Measurements from ENCODE around the gene ZFYVE19. TPM values are rescaled to one million over a fixed set of nuclear protein-coding genes. Genes with fewer than 3 reads are reported as not detected.

Gene ZFYVE19, protein sequence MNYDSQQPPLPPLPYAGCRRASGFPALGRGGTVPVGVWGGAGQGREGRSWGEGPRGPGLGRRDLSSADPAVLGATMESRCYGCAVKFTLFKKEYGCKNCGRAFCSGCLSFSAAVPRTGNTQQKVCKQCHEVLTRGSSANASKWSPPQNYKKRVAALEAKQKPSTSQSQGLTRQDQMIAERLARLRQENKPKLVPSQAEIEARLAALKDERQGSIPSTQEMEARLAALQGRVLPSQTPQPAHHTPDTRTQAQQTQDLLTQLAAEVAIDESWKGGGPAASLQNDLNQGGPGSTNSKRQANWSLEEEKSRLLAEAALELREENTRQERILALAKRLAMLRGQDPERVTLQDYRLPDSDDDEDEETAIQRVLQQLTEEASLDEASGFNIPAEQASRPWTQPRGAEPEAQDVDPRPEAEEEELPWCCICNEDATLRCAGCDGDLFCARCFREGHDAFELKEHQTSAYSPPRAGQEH
- 10 to 100 TPM in 11 of 12 donors, not detected in 1; 11.2 to 29.1 (median 17.9) TPM for polyA plus RNA-seq (ENCODE audit: insufficient read length in 12 of 12)
- long read RNA-seq, donor 1, partial matches to known transcripts: 0 of 5 reads
- long read RNA-seq, donor 1, other reads (novel, unspliced or antisense): 0 of 5 reads
- long read RNA-seq, donor 2, partial matches to known transcripts: 0 of 3 reads
- long read RNA-seq, donor 2, other reads (novel, unspliced or antisense): 0 of 3 reads
- long read RNA-seq, donor 3, partial matches to known transcripts: 0 of 4 reads
- long read RNA-seq, donor 3, other reads (novel, unspliced or antisense): 0 of 4 reads
- long read RNA-seq, donor 4: 0 reads
- long read RNA-seq, donor 5, partial matches to known transcripts: 0 of 6 reads
- long read RNA-seq, donor 5, other reads (novel, unspliced or antisense): 0 of 6 reads
- long read RNA-seq, donor 6: 0 reads
- long read RNA-seq, donor 7, partial matches to known transcripts: 0 of 3 reads
- long read RNA-seq, donor 7, other reads (novel, unspliced or antisense): 0 of 3 reads
- long read RNA-seq, donor 8, partial matches to known transcripts: 0 of 3 reads
- long read RNA-seq, donor 8, other reads (novel, unspliced or antisense): 0 of 3 reads
- long read RNA-seq, donor 9, partial matches to known transcripts: 0 of 6 reads
- long read RNA-seq, donor 9, other reads (novel, unspliced or antisense): 0 of 6 reads
- long read RNA-seq, donor 10, partial matches to known transcripts: 0 of 1 reads
- long read RNA-seq, donor 10, other reads (novel, unspliced or antisense): 0 of 1 reads
- long read RNA-seq, donor 11, partial matches to known transcripts: 0 of 4 reads
- long read RNA-seq, donor 11, other reads (novel, unspliced or antisense): 0 of 4 reads

DNA sequence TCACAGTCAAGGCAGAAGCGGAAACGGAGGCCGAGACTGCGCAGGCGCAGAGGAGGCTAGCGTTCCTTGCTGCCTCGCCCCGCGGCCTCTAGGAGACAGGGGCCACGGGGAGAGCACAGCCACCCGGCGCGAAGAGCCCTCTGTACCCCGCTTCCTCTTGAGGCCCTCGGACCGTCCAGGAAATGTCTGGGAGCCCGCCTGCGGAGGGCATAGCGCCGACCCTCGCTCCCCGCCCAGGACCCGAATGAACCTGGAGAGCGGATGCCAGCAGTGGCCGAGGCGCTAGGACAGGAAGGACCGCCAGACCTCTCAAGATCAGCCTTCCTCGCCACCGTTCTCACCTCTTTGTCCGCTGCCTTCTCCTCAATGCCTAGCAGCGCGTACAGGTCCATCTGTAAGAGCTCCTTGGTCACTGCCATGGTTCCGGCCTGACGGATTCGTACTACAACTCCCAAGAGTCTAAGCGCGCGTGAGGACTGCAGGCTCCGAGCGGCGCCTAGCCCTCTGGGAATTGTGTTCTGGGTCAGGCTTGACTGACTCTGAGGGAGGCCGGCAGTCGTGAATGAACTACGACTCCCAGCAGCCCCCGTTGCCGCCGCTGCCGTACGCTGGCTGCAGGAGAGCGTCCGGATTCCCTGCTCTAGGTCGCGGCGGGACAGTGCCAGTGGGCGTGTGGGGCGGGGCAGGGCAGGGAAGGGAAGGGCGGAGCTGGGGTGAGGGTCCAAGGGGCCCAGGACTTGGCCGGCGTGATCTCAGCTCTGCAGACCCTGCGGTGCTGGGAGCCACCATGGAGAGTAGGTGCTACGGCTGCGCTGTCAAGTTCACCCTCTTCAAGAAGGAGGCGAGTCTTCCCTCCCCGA is at the start of gene ZFYVE19, which contains the start of gene DNAJC17:
TSS of gene ZFYVE19 (plus strand) at position 62 of the 860 bp plus-strand sequence. CDS start at position 563, 501 bp downstream.
TSS of gene DNAJC17 (minus strand) at position 446 of the 860 bp plus-strand sequence. CDS start at position 419, 27 bp downstream.
- peak; percentile 99 for DNase-seq

DNA sequence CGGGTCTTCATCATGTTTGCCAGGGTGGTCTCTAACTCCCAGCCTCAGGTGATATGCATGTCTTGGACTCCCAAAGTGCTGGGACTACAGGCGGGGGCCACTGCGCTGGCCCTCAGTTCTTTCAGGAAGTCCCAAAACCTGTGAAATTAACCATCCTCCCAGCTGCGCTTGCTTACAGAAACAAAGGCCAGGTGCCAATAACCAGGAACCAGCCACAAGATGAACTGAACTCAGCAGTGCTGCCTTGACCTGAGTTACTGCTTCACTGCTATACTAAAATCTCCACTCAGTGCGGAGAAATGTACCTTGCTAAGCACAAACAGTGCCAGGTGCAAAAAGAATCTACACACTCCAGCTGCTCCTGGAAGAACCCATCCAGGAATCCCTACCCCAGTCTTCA is 46.9 kb upstream of the ZFYVE19 start:
- no peak for DNase-seq

DNA sequence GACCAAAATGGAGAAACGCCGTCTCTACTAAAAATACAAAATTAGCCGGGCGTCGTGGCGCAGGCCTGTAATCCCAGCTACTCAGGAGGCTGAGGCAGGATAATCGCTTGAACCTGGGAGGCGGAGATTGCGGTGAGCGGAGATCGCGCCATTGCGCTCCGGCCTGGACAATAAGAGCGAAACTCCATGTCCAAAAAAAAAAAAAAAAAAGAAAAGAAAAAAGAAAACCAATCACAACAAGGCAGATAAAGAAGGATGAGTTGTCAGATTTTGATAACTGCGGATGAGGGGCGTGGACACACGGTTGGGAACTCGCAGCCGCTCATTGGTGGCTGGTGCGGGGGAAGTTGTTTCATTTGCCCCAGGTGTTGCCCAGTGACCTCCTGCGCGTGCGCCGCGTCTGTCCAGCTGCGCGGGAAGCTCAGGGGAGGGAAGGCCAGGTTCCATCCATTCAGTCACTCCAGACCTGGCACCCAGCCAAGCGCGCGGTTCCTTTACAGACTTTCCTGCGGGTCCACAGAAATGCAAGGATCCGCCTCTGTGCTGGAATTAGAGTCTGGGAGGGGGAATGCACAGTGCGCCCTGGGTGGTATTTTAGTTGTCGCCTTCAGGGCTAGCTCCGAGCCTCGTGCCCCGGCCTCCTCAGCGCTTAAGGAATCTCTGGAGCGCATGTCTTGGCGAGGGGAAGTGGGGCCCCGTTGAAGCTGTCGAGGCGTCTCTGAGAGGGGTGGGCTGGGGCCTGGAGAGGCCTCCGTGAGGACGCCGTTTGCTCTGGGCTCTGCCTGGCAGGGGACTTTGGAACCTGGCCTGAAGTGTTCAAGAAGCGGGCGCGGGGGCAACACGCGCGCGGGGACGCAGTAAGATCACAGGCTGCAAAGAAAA is 43.7 kb upstream of the ZFYVE19 start:
- peak; percentile 71 for DNase-seq

DNA sequence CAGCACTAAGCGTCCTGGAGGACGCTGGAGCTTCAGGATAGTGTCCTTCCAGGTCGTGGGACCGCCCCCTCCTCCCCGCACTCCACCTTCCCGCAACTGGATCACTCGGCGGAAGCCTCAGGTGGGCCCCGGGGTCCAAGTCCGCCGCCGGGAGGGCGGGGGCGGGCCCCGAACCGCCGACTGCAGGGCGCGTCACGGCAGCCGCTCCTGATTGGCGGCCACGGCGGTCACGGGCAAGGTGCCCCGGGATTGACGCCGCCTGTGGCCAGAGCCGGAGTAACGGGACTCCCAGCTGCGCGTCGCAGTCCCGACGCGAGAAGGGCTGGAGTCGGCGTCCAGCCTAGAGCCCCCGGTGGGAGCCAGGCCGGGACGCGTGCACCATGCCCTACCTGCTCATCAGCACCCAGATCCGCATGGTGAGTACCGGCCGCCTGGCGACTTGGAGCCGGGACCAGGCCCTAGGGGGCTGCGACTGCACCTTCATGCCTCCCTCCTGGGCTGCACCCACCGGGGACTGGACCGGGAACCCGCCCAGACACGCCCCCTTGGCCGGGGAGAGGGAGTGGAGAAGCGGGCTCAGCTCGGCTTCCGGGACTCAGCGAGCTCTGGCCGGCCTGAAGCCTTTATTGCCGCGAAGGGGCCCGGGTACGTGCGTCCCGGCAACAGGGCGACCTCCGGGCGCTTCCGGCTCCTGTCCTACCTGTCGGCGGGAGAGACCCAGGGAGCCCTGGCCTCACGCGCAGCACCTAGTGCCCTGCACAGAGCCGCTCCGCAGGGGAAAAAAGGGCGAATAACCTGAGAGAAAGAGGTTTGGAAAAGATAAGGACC is 42.9 kb upstream of the ZFYVE19 start, which contains the start of gene GCHFR:
TSS of gene GCHFR (plus strand) at position 268 of the 828 bp plus-strand sequence. CDS start at position 381, 113 bp downstream.
- peak; percentile 74 for DNase-seq

DNA sequence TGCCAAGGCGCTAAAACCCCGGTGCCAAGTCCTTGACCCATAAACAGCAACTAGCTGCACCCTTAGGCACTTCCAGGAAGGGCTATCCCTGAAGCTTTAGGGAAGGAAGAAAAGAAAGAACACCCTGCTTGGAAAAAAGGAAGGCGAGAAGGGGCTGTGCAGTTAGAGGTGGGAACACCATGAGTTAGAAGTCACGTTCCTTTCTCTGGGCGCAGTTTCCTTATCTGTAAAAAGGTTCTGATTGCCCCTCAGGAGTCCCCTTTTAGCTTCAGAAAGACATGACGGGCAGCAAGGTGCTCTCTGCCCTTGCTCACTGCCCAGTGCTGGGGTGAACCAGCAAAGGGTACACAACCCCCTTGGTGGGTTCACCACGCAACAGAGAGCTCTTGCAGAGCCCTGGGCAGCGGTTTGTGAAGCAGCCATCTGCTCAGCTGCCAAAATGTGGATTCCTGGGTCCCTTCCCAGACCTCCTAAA is 42.2 kb upstream of the ZFYVE19 start:
- no peak for DNase-seq

DNA sequence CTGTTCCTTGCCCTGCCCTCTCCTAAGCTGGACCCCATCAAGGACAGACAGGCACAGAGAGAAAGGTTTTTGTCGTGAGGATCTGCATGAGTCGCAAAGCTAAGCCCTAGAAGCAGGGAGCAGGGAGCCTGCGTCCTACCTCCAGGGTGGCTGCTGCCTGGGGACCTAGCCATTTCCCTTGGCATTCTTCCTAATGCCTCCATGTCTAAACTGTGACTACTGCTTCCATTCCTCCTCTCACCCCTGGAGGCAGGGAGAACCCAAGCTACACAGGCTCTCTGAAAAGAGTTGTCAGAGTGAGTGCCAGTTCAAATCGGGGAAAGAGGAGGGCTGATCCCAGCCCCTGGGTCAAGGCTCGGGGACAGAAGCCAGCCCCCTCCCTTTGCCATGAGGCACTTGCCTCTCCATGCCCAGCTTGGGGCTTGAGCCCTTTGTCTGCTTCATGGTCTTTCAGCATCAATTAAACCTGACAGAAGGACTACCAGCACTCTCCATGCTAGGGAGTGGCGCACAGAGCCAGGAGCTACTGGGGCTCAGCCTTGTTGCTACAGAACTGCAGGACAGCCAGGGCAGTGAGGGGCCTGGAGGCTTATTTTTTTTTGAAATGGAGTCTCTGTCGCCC is 40.6 kb upstream of the ZFYVE19 start:
- DNase-seq: no peak

DNA sequence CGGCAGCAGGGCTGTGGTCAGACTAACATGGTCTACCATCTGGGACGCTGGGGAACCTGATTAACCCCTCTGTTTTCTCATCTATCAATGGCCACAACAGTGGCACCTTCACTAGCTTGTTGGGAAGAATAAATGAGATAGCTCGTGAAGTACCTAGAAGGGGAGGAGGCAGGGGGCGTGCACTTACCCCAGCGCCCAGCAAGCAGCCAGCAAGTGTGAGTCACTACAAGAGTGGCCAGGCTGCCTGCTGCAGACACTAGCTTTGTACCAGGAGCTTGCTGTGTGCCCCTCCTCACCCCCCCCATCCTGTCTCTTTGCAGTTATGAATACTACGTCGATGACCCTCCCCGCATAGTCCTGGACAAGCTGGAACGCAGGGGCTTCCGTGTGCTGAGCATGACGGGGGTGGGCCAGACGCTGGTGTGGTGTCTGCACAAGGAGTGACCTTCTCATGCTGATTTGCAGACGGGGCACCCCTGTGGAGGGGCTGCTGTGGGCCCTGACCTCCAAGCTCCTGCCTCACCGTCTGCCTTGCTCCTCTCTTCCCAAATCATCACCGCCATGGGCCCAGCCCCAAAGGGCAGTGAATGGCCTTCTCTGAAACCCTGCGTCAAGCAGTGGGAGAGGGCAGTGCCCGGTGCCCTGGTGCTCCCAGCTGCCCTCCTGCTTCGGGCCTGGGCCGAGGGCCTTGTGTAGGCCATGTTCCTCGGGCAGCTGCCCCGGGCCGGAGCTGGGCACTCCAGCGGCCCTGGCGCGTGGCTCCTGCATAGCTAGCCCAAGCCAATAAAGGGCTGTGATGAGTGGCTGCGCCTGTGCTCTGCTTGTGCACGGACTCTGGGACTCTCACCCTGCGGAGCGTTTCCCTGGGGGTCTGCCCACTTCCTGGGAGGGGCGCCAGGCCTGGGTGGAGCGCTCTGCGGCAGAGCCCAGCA is 39.7 kb upstream of the ZFYVE19 start:
- no peak for DNase-seq

DNA sequence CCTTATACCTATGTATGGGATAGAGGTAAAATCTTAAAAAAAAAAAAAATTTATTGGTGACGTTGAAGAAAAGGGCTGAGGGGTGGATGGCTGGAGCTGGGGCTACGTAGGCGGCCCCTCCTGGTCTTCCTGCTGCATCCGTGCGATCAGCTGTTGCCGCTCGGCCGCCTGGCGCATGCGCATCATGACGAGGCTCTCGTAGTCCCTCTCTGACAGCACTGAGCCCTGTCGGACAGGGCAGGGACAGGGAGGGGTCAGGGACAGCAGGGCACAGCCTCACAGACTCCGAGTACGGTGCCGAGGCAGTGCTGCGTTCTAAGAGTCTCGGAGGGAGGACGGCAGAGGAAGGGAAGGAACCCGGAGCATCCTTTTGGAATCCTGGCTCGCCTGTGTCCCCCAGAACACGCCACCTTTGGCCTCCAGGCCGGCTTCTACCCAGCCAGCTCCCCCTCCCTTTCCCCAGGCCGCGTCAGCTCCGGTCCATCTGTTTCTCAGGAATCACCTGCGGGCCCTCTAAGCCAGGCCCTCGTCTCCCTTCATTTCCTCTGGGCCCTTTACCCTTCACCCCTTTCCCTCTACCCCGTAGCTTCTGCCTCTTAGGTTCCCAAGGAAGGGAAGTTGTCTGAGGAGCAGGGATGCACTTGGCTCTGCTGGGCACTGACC is 38.9 kb upstream of the ZFYVE19 start:
- no peak for DNase-seq

DNA sequence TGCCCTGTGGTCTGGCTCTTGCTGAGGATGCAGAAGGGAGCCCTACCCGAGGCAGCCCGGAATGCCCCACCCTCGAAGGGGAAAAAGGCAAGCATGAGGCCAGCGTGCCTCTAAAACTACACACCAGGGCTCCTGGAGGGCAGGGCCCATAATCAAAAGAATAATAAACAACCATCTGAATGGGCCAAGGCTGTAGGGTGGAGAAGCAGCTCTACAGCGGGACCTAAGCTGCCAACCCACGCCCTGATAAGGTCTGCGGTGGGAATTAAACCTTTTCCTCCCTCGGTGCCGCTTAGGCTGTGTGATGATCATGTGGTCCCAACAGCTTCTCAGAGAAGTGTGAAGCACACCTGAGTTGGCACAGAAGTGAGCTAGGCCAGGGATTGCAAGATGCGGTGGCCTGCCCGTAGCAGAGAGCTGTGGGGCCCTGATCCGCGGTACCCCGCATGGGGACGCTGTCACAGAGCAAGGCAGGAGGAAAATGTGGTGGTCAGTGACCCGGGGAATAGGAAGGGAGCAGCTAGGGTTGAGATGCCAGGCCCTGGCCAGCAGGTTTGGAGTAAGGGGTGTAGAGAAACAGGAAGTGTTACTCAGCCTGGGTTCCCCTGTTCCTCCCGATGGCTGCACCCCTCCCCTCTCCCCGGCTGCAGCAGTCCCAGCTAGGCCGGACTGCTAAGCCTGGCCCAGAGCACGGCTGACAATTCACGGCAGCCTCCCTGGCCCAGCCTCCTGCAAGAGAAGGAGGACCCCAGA is 38.2 kb upstream of the ZFYVE19 start:
- DNase-seq: no peak

DNA sequence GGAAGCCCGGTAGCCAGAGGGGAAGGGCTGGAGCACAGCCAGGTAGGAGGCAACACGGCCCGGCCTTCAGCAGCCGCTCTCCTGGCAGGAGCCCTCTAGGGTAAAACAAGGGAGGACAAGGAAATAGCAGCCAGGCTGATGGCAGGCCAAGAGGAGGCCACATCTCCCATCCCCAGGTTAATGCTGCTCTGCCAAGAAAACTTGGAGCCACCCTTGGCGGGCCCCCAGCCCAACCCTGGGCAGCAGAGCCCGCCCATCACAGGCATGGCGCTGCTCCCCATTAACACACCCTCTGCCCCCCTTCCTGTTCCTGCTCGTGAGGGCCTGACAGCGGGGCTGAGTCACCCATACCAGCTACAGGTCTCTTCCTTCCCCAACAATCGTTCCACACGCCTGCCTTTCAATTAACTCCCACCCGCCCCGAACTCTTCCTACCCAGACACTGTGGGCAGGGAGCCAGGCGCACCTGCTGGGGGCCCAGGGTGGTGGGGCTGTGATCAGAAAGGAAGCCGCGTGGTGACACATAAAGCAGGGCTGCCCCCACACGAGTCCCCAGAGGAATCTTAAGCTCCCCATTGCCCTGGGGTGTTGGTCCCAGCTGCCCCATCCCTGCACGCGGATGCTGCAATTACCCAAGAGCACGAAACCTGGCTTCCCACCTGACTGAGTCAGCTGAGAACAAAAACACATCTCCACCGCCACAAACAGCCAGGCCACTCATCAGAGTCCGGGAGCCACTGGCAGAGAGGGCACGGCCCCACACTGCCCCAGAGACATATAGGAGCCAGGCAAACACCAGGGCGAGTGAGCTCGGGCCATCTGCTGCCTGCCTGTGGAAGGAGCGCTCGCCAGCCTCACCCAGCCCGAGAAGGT is 37.4 kb upstream of the ZFYVE19 start, which contains the start of gene C15orf62:
TSS of gene C15orf62 (plus strand) at position 707 of the 873 bp plus-strand sequence. CDS start 516 bp downstream, outside the sequence.
- no peak for DNase-seq

DNA sequence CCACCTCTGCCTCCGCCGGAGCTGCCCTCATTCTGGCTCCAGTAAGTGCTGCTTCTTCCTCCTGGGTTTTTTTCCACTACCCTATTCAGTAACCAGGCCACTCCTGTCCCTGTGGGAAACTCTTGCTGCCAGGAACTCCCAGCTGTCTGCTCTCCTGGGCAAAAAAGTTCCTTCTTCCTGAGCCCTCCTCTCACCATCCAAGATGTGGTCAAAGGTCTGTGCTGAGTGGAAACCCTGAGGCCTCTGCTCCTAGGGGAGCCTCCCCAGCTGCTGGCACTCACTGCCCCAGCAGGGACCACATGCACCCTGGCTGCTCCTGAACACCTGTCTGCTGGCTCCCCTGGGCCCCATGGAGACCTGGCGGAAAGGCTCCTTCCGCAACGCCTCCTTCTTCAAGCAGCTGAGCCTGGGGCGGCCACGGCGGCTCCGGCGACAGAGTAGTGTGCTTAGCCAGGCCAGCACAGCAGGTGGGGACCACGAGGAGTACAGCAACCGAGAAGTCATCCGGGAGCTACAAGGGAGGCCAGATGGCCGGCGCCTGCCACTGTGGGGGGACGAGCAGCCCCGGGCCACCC is 36.7 kb upstream of the ZFYVE19 start:
- DNase-seq: no peak

DNA sequence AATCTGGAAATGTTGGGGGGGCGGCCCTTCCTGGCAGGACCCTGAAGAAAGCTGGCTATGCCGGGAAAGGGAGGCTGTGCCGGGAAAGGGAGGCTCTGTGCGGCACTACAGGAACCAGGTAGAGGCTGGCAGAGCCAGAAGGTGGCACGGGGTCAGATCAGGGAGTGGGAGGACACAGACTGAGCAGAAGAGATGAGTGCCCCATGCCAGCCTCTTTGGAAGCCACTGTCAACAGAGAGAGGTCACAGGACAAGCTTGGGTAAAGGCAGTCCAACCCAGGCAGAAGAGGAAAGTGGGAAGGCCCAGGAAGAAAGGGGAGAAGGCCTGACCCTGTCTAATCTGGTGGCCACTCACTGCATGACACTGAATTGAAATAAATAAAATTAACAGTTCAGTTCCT is 35.6 kb upstream of the ZFYVE19 start:
- no peak for DNase-seq

DNA sequence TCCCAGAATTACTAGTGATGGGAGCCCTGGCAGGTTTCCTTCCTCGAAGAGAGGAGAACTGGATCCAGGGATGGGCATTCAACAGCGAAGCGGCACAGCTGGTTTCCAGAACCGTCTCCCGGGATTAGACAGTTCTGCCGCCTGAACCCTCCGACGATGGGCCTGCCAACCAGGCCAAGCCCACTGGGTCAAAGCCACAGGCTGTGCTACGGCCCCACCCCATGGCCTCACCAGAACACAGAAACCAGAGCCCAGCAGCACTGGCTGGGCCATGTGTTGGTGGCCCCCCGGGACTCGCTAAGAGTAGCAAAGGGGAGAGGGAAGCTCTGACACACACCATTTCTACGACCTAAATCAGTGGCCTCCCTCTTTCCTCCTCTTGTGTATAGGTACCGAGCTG is 34.9 kb upstream of the ZFYVE19 start:
- DNase-seq: no peak

DNA sequence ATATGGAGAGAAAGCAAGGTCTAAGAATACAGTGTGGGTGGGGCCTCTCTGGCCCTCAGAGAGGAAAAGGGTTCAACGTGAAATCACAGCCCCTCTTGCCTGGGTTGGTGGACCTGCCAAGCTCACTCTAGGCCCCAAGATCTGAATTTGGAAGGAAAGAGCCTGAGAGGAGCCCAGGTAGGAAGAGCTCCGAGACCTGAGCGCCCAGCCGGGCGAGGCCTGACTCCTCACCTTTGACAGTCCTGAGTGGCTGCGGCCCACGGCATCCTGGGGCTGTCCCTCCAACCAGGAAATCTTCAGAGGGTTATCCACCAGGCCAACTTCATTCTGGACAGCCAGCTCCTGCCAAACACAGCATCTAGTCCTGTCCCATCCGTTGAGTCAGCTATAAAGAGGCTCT is 33.4 kb upstream of the ZFYVE19 start:
- no peak for DNase-seq
